Activated CD8-positive, alpha-beta memory T cell treated with anti-CD3 and anti-CD28 coated beads, Interleukin-2, amount 50 U/mL, for 1 hour (primary cell): ENCODE data around the gene FAM53A.
"Not testable (repeated sequence)": the region's sequence is repeated elsewhere in the genome, so short reads cannot be mapped to it uniquely, and the experiment has no call there.

Experiments used
- DNase-seq: peaks from one replicate; pipeline ENCODE4 v3.0.0-alpha.2; 2020; ENCODE audit errors: extremely low read depth

The FAM53A gene

DNA sequence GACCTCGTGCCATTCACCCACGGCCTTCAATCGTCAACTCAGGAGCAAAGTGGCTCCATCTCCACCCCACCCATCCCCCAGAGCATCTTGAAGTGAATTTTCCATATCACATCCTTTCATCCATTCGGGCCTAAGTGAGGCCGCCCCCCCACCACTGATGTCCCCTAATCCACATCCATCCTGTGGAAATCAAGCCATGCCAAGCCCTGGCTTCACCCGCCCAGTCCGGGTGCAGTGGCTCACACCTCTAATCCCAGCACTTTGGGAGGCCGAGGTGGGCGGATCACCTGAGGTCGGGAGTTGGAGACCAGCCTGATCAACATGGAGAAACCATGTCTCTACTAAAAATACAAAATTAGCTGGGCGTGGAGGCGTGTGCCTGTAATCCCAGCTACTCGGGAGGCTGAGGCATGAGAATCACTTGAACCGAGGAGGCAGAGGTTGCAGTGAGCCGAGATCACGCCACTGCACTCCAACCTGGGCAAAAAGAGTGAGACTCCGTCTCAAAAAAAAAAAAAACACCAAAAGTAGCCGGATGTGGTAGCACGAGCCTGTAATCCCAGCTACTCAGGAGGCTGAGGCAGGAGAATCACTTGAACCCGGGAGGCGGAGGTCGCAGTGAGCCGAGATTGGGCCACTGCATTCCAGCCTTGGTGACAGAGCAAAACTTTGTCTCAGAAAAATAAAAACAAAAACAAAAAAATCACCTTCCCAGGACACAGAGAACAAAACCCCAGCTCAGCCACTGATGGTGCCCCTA, 76.5 kb downstream of the FAM53A start:
- DNase-seq, result not testable (repeated sequence)

DNA sequence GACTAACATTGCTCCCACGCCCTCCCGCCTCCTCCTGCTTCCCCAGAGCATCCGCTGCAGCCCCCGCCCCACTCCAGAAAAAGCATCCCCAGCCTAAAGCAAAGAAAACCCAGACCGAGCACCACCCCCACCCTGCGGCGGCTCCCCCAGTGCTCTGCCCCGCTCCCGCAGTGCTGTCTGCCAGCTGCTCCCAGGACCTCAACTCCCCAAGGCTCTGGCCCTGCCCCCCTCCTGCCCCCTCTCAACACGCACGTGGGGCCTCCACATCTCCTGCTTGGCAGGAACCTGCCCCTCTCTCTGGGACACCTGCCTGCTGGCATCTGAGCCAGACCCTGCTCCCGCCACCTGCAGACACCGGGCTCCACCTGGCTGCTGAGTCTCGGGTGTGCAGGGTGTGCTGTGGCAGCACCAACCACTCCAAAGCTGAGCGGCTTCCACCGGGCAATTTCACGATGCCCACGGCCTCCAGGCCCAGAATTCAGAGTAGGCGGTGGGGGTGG, 79.4 kb downstream of the FAM53A start:
- DNase-seq, result no peak

DNA sequence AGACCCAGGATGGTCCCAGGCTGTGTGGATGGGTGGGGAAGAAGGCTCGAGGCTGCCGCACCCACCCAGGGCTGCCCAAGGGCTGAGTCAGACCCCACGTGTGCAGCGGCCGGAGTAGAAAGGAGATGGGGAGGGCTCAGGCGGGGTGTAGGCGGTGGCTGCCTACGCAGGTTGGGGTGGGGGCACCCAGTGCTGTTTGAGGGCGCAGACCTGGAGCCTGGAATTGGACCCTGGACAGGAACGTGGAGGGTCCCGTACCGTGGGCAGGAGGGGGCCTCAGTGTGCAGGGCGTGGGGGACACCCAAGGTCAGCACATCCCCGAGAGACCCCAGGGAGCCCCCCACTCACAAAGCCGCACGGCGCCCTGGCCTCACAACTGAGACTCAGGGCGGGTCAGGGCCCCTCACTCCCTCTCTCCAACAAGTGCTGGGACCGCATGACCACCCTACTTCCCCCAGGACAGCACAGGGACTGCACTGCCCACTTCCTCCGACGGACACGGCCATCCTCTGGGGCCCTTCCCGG, 79.9 kb downstream of the FAM53A start:
- no peak for DNase-seq

DNA sequence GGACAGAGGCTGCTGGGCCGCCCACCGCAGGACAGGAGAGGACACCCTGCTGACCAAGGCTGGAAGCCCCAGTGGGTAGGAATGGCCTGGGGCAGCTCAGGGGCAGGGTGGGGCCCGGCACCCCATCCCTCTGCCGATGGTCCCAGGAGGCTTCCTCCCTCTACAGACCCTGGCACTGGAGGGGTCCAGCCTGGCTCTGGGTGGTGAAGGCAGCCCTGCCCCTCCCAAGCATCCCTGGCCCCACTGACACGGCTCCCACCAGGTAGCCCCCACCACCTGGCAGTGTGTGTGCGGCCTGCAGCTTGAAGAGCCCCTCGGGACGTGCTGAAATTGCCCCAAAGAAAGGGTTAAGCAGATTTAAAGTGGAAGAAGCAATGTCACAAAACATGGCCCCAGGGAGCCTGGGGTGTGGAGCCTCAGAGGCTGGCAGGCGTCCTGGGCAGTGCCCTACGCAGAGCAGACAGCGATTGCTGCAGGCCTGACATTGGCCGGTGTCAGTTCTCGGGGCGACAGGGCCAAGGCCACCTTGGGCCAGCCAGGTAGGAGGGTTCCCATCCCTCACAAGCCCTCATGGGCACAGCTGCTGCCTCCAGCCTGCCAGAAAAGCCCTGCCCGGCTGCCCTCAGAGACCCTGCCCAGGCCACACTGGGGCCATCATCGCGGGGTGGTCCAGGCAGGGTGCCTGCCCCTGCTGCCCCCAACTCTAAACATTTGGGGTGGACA, 80.5 kb downstream of the FAM53A start:
- no peak for DNase-seq

DNA sequence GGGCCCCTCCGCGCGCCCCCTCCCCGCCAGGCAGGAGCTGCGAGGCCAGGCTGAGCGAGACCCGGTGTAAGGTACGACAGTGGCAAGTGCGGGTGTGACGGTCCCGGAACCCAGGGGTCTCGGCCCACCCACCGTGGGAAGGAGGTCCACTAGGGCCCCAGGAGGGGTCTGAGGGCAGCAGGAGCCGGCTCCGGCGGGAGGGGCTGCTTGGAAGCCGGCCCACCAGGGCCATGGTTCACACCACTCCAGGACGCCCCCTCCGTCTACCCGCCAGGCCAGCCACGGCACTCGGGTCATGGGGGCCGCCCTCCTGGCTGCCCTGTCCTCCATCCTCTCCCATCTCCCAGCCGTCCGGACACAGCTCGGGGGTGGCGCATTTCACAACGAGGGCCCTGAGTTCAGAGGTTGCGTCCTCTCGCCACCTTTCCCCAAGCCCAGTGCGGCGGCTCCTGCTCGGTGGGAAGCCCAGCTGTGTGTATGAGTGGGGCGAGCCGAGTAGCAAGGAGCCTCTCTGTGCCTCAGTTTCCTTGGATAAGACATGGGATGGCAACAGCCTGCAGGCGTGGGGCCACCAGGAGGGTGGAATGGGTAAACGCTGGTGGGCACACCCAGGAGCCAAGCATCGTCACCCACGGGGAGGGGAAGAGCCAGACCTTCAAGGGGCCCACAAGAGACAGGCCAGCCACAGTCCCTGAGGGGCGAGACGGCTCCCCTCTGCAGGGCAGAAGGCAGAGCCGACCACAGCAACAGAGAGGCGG, 81.3 kb downstream of the FAM53A start:
- DNase-seq, result no peak

DNA sequence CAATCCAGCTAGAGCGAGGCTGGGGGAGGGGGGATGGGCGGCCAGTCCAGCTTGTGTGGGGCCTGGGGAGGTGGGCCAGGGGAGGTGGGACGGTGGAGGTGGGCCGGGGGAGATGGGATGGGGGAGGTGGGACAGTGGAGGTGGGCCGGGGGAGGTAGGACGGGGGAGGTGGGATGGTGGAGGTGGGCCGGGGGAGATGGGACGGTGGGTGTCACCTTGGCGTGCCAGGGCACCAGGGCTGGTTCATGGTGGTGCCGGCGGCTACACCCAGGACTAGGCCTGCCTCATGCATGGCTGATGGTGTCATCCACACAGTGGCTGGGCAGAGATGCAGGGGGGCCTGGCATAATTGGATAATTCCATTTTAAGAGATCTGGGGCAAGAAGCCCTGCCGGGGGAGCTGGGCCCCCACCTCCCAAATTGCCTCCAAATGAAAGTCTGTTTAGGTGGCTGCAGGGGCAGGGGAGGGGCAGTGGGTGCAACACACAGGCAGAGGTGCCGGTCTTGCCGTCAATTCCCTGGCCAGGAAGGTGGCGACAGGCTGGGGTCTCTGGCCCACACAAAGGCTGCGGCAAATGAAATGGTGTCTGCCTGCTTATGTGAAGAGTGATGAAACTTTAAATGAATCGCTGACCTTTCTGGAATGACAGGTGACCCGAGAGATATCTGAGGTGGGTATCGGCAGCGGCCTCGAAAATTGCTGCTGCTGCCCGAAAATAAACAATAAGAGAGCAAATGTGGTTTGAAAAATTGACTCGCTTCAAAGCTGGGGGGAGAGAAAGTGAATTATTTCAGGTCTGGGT, 82.1 kb downstream of the FAM53A start:
- no peak for DNase-seq

DNA sequence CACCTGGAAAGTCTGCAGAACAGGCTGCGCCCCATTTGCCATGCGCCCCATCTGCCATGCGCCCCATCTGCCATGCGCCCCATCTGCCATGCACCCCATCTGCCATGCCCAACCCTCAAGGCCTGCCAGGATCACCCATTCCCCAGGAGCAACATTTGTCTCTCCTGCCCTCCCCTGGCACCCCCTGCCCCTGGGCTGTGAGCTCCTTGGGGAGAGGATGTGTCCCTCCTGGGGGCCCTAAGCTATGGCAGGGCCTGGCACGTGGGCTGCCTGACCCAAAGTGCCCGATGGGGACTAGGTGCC, 82.6 kb downstream of the FAM53A start:
- no peak for DNase-seq

DNA sequence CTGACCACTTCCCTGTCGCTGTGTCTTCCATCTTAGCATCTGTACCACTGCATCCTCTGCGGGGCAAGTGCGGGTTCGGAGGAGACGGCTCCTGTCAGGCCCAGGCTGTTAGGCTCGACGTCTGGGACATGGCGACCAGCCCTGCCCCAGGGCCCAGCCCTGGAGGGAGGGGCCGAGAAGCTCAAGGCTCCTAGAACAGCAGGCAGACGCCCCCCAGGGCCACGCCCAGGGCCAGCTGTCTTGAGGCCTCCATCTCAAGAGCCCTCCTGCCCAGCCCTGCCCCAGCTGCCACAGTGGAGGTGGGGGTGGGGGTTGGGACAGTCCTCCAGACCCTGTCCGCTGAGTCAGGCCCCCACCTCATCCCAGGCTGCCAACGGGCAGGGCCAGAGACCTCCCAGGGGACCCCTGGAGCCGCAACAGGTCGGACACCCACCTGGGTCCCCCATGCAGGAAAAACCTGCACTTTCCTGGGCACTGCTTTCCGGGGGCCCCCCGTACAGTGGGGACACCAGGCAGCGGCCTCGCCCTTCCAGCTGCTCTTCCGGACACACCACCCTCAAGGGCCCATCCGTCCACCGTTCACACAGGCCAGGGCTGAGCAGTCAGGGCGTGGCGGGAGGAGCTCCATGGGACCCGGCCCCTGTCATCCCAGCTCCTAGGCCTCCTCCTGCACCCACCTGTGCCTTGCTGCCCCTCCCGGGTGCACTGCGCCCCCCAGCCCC, 83.1 kb downstream of the FAM53A start:
- DNase-seq, result no peak

DNA sequence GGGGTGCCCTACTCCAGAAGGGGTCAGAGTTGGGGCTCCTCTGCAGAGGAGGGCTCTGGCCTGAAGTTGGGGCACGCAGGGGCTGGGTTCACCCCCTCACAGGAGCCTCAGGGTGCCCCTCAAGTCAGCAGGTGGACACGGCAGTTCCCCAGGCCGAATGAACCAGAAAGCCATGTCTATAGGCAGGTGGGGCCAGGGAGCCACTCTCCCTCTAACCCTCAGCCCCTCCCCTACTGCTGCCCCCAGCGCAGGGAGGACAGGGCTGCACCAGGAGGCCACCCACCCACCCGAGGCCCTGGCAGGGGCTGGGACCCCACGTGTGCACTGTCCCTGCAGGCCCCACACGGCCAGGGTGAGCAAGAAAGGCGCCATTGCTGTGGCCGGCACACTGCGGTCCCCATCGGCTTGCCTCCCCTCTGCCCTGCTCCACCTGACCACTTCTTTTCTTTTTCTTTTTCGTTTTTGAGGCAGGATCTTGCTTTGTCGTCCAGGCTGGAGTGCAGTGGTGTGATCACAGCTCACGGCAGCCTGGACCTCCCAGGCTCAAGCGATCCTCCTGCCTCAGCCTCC, 83.8 kb downstream of the FAM53A start:
- no peak for DNase-seq

DNA sequence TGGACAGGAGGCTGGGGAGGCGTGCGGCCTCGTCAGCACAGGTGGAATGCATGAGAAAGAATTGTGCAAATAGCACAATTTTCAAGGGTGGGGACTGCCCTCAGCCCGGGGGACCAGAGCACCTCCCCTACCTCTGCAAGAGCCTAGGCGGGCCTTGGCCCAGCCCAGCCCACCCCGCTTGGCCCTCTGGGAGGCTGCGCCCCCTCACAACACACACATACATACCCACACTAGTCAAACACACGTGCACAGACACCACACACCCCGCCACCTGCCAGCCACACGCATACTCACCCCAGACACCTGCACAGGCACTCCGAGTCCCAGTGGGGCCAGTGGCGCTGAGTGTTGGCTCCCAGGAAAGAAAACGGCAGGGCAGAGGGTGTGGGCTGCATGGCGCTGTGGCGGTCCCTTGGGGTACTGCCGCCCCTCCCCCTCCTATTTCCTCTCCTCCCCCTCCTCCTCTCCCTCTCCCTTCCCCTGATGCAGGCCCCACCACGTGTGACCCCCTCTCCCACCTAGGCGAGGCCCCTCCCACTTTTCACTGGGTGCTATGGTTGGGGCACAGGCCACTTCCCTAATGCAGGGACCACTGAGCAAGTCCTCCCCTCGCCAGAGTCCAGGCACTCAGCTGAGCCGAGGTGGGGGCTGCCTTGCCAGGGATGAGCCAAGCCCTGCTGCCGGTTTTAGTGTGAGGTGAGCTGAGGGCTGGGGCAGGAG, 84.5 kb downstream of the FAM53A start:
- DNase-seq, result no peak

DNA sequence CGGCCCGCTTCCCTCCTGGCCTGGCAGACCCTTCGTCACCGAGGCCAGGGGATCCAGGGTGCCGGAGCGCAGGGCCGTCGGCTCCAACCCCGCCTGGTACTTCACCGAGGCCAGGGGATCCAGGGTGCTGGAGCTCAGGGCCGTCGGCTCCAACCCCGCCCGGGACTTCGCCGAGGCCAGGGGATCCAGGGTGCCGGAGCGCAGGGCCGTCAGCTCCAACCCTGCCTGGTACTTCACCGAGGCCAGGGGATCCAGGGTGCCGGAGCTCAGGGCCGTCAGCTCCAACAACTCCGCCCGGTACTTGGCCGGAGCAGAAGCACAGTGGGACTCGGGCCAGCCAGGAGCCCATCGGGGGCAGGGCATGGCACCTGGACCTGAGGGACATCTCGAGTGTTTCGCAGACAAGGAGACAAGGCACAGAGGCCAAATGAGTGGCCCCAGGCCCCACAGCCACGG, 85.1 kb downstream of the FAM53A start:
- no peak for DNase-seq

DNA sequence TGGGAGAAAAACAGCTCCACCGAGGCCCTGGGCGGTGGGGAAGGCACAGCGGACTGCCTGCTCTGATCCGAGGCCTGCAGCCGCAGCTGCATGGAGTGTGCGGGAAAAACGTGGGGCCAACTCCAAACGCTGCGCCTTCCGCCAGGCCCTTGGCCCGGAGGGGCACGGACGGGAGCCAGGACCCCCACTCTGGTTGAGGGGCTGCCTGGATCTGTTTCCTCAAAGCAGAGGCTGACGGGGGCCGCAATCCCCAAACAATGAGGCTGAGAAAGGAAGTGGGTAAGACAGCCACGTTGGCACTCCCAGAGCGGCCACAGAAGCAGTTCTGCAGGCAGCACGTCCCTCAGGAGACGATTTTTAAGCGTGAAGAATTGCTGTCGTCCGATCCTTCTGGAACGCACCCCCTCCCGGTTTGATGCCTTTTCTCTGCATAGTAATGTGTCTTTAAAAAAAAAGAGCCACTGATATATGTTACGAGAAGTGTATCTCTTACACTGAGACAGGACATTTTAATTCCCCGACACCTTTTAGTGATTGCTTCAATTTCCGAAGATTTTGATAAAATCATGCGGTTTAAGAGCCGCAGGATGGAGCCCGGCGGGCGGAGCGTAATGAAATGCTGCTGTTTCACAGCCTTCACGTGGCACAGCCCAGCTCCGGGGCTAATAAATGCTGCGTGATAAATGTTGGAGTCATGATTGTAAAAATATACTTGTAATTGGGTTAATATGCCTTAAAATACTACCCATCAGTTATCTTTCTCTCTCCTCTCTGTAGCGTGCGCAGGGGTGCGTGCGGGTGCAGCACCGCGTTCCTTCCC, 85.7 kb downstream of the FAM53A start:
- DNase-seq, result no peak

DNA sequence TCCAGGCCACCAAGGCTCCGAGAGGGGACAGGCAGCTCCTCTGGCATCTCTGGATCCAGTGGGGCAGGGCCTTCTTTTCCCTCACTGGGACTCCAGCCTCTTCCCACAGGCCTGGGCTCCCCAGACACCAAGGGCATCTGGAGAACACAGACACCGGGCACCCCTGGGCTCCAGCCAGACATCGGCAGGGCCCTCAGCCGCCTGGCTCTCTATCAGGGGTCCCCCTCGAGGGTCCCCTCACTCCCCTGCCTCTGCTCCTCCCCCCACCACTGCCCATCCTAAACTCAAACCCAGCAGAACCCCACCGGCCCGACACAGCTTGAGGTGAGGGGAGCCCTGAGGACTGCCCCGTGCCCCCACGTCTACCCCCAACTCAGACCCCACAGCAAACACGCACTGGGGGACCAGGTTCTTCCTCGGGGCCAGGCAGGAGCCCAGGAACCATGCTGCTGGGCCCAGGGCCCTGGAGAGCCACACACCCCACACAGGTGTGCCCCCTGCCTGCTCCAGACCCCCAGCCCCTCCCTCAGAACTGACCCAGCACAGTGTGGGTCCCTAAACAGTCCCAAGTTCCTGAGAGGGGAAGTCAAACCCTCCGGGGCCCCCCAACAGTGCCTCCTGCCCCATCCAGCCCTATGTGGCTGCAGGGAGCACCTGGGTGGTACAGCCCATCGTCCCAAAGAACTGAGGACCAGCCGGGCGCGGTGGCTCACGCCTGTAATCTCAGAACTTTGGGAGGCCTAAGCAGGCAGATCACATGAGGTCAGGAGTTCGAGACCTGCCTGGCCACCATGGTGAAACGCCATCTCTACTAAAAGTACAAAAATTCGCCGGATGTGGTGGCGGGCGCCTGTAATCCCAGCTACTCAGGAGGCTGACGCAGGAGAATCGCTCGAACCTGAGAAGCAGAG, 86.8 kb downstream of the FAM53A start:
- DNase-seq, result no peak

DNA sequence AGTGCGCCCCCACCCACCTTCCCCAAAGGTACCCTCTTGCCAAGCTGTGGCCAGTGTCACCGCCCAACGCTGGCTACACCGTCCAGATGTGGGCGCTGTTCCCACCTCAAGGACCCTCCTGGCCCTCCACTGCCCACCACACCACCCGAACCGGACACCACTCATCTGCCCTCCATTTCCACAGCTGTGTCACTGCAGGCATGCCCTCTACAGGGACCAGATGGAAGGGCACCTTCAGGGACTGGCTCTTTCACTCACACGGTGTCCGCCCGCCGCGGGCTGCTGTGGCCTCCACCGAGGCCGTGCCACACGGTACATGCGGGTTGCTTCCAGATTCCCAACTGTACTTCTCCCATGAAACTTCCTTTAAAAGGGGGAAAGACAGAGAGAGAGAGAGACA, 87.7 kb downstream of the FAM53A start:
- no peak for DNase-seq

DNA sequence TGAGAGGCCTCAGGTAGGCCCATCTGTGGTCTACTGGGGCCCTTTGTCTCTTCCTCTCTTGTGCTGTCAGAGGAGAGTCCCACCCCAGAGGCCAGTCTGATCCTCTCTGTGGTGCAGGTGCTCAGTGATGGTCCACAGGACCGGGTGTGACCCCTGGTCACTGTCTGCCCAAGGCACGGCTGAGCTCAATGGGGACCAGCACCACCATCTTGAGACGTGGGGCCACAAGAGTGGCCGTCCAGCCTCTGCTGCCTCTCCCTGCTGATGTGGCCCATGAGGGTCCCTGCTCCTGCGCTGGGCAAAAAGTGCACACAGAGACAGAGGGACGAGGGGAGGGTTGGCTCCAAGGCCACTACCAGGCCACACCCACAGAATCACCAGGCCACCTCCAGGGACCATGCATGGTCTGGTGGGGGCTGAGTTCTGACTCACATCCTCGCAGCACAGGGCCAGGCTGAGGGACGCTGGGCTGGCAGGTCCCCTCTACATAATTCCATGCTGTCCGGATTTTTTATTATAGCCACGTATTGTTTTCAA, 88.3 kb downstream of the FAM53A start:
- no peak for DNase-seq

DNA sequence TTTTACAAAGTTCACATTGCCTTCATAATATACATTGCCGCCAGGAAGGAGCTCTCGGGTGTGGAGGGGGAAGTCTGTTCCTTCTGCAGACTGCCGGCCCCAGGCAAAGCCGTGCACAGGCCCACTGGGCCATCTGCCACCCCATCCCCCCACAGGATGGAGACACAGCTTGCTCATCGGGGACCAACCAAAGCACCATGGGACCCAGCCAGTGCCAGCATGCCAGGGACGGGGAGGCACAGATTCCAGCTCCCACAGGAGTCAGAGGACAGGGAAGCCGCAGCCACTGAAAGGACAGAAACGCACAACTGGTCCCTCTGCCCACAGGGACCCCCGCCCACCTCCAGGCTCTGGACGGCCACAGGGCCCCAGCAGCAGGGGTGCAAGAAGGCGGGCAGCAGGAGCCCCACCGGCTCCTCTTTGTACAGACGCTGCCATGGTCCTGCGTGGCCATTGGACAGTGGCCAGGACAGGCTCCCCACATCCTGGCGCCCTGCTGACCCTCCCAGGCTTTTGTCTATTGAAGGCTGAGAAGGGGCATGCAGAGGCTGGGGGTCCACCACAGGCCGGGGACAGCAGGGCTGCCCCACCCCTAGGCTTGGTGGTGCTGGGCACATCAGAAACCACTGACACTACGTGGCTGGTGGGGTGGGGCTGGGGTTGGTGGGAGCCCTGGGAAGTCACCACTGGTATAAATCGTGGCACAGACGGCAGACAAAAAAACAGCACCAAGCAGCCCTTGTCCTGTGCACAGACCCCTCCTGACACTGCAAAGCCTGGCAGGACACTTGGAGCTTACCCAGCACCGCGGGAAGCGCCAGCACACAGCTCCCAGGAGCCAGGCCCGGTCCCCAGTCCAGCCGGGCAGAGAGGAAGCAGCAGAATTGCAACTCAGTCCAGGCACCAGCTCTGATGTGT, 89.0 kb downstream of the FAM53A start:
- no peak for DNase-seq
